NCI-H2107 (cell line): ENCODE measurements around the gene RCE1.
"Not testable (repeated sequence)": the region's sequence is repeated elsewhere in the genome, so short reads cannot be mapped to it uniquely, and the experiment has no call there.

Experiments used
- DNase-seq: peaks from one replicate; lab custom pipeline; 2025; lab: John Stamatoyannopoulos, UW

Gene RCE1

GRCh38 chr11:66842896-66843775 is at the start of gene RCE1:
TSS of gene RCE1 (plus strand) at chr11:66843441. CDS start at chr11:66843456, 15 bp downstream.
- peak; percentile 76 for DNase-seq

- DNase-seq = not testable (repeated sequence)
Measured at GRCh38 chr11:66799815-66800214, 43.4 kb upstream of the RCE1 start.

GRCh38 chr11:66800720-66801428 is 42.4 kb upstream of the RCE1 start:
- DNase-seq = no peak

- DNase-seq = no peak
Measured at GRCh38 chr11:66809592-66809991, 33.6 kb upstream of the RCE1 start.

GRCh38 chr11:66810576-66811185 is 32.6 kb upstream of the RCE1 start:
- DNase-seq = no peak

GRCh38 chr11:66814678-66815077 is 28.6 kb upstream of the RCE1 start:
- no peak for DNase-seq

GRCh38 chr11:66815646-66816045 is 27.6 kb upstream of the RCE1 start:
- DNase-seq = no peak

GRCh38 chr11:66818231-66818955 is 24.8 kb upstream of the RCE1 start:
- no peak for DNase-seq

- DNase-seq = no peak
Measured at GRCh38 chr11:66820381-66820780, 22.9 kb upstream of the RCE1 start.

GRCh38 chr11:66820901-66821300 is 22.3 kb upstream of the RCE1 start:
- DNase-seq = no peak

GRCh38 chr11:66823700-66824099 is 19.5 kb upstream of the RCE1 start:
- DNase-seq = no peak

GRCh38 chr11:66824573-66824972 is 18.7 kb upstream of the RCE1 start:
- not testable (repeated sequence) for DNase-seq

GRCh38 chr11:66834539-66834845 is 8.7 kb upstream of the RCE1 start:
- DNase-seq = no peak

- no peak for DNase-seq
Measured at GRCh38 chr11:66834943-66835342, 8.3 kb upstream of the RCE1 start.

- no peak for DNase-seq
Measured at GRCh38 chr11:66835768-66836405, 7.4 kb upstream of the RCE1 start.

GRCh38 chr11:66840317-66841091 is 2.7 kb upstream of the RCE1 start:
- DNase-seq = no peak

GRCh38 chr11:66841861-66842260 is 1.4 kb upstream of the RCE1 start:
- no peak for DNase-seq

GRCh38 chr11:66842501-66842895 is 743 bp upstream of the RCE1 start:
- no peak for DNase-seq

- DNase-seq = no peak
Measured at GRCh38 chr11:66843776-66844495, 695 bp downstream of the RCE1 start.

- DNase-seq = no peak
Measured at GRCh38 chr11:66844496-66845142, 1.4 kb downstream of the RCE1 start.
